Thymus (tissue), 2 donors: ENCODE results near the gene KRT27. TPM values are rescaled to one million over a fixed set of nuclear protein-coding genes. Genes with fewer than 3 reads are reported as not detected.

Experiments used
- polyA plus RNA-seq: library from polyadenylated mRNA; stranded (reverse); fragments of 200-250 nt; gene quantifications from one replicate; pipeline ENCODE4 v1.2.3, GENCODE V29; 2013
- total RNA-seq: library from RNA; stranded (reverse); fragments of 120-200 nt; gene quantifications from one replicate; pipeline ENCODE4 v1.2.4, GENCODE V29; 2013
- donor health status: healthy.

The KRT27 gene
- total and polyA plus RNA-seq, 2 donors = 0.14 to 1.3 TPM

Other genes starting within 250 kb of the KRT27 start
- gene CCR7, start 217.1 kb downstream of the KRT27 start, total RNA-seq = 60.3 TPM
- 102 TPM for gene CCR7, start 217.1 kb downstream of the KRT27 start, polyA plus RNA-seq
- 126 TPM for gene SMARCE1, start 134.7 kb downstream of the KRT27 start, total RNA-seq
- 109 TPM for gene SMARCE1, start 134.7 kb downstream of the KRT27 start, polyA plus RNA-seq
- gene KRT222, start 117.4 kb downstream of the KRT27 start, total RNA-seq = 0.19 TPM
- gene KRT222, start 117.4 kb downstream of the KRT27 start, polyA plus RNA-seq = 0.84 TPM
- gene KRT24, start 78.8 kb downstream of the KRT27 start, total RNA-seq = 0.14 TPM
- 1.9 TPM for gene KRT24, start 78.8 kb downstream of the KRT27 start, polyA plus RNA-seq
- 0.19 TPM for gene KRT25, start 27.2 kb downstream of the KRT27 start, total RNA-seq
- gene KRT25, start 27.2 kb downstream of the KRT27 start, polyA plus RNA-seq = 1.0 TPM
- gene KRT26, start 10.3 kb downstream of the KRT27 start, total RNA-seq = not detected
- gene KRT26, start 10.3 kb downstream of the KRT27 start, polyA plus RNA-seq = 0.18 TPM
- gene KRT28, start 17.4 kb upstream of the KRT27 start, total RNA-seq = 0.05 TPM
- gene KRT28, start 17.4 kb upstream of the KRT27 start, polyA plus RNA-seq = 0.37 TPM
- 21.1 TPM for gene KRT10, start 40.1 kb upstream of the KRT27 start, total RNA-seq
- 445 TPM for gene KRT10, start 40.1 kb upstream of the KRT27 start, polyA plus RNA-seq
- 0.52 TPM for gene KRT12, start 84.7 kb upstream of the KRT27 start, total RNA-seq
- gene KRT12, start 84.7 kb upstream of the KRT27 start, polyA plus RNA-seq = 1.6 TPM
- 0.85 TPM for gene KRT20, start 102.7 kb upstream of the KRT27 start, total RNA-seq
- 3.8 TPM for gene KRT20, start 102.7 kb upstream of the KRT27 start, polyA plus RNA-seq
- gene KRT23, start 155.1 kb upstream of the KRT27 start, total RNA-seq = 1.5 TPM
- gene KRT23, start 155.1 kb upstream of the KRT27 start, polyA plus RNA-seq = 30.7 TPM
- not detected for gene KRT39, start 184.4 kb upstream of the KRT27 start, total RNA-seq
- gene KRT39, start 184.4 kb upstream of the KRT27 start, polyA plus RNA-seq = 0.23 TPM
- 0.09 TPM for gene KRT40, start 201.8 kb upstream of the KRT27 start, total RNA-seq
- 0.11 TPM for gene KRT40, start 201.8 kb upstream of the KRT27 start, polyA plus RNA-seq
- gene KRTAP3-3, start 211.6 kb upstream of the KRT27 start, total RNA-seq = not detected
- 0.87 TPM for gene KRTAP3-3, start 211.6 kb upstream of the KRT27 start, polyA plus RNA-seq
- gene KRTAP3-2, start 217.4 kb upstream of the KRT27 start, total RNA-seq = not detected
- 0.09 TPM for gene KRTAP3-2, start 217.4 kb upstream of the KRT27 start, polyA plus RNA-seq
- not detected for gene KRTAP3-1, start 226.6 kb upstream of the KRT27 start, total RNA-seq
- gene KRTAP3-1, start 226.6 kb upstream of the KRT27 start, polyA plus RNA-seq = 0.09 TPM
- not detected for gene KRTAP1-5, start 244.7 kb upstream of the KRT27 start, total RNA-seq
- gene KRTAP1-5, start 244.7 kb upstream of the KRT27 start, polyA plus RNA-seq = 0.05 TPM
- gene KRTAP1-4, start 247.6 kb upstream of the KRT27 start, total RNA-seq = not detected
- gene KRTAP1-4, start 247.6 kb upstream of the KRT27 start, polyA plus RNA-seq = not detected